ENCODE measurements around the gene LRP10.
"Not testable (repeated sequence)": the region's sequence is repeated elsewhere in the genome, so short reads cannot be mapped to it uniquely, and the experiment has no call there.

Gene LRP10

GRCh38 chr14:22871224-22872032, at the start of gene LRP10:
TSS of gene LRP10 (plus strand) at chr14:22871740. CDS start at chr14:22872304, 564 bp downstream.
- H3K36me3 ChIP-seq, result peaks cover 32% of the 10 kb centered on the region
- H3K4me3 ChIP-seq, result peak within 1 kb of the TSS; percentile 90
- peaks cover 13% of the 10 kb centered on the region; the same call in 1 of the 2 replicates for H4K20me1 ChIP-seq
- TF ChIP-seq Cebpa-rat (IDR thresholded peaks at IDR 0.05), result no peak
- H3K27ac ChIP-seq, result peak within 1 kb of the TSS; percentile 90
- H3K4me2 ChIP-seq, result peak within 1 kb of the TSS; percentile 77
- H3K9me3 ChIP-seq, result no peaks in the 10 kb centered on the region
- peaks cover 35% of the 10 kb centered on the region for H3K4me1 ChIP-seq
- H3K27me3 ChIP-seq, result no peaks in the 10 kb centered on the region
- H3K9ac ChIP-seq, result peak within 1 kb of the TSS; percentile 89

- no peaks in the 10 kb centered on the region for H3K27me3 ChIP-seq
- no peaks in the 10 kb centered on the region for H4K20me1 ChIP-seq
- H3K4me1 ChIP-seq, result peaks cover 77% of the 10 kb centered on the region
- 0 out of 2 replicates have a peak overlapping the region, but pooled peaks have one; percentile 9 for H3K4me3 ChIP-seq
- H3K9ac ChIP-seq, result no peak overlapping the region; the same call in 1 of the 2 replicates
- H3K36me3 ChIP-seq, result no peaks in the 10 kb centered on the region
- H3K27ac ChIP-seq, result peak overlapping the region; percentile 65
- peak overlapping the region; percentile 81 for H3K4me2 ChIP-seq
- H3K9me3 ChIP-seq, result no peaks in the 10 kb centered on the region
- TF ChIP-seq Cebpa-rat (IDR thresholded peaks at IDR 0.05), result no peak
Observed at GRCh38 chr14:22822016-22822570, 49.4 kb upstream of the LRP10 start.

GRCh38 chr14:22822571-22823098, 48.9 kb upstream of the LRP10 start:
- Histone ChIP-seq H3K27me3 (no peaks in the 10 kb centered on the region), H3K36me3 (no peaks in the 10 kb centered on the region), H3K9ac (peak overlapping the region; percentile 59), H4K20me1 (no peaks in the 10 kb centered on the region), H3K4me2 (peak overlapping the region; percentile 81), H3K4me3 (peak overlapping the region; percentile 58), H3K27ac (peak overlapping the region; percentile 65), H3K4me1 (peaks cover 77% of the 10 kb centered on the region), H3K9me3 (no peaks in the 10 kb centered on the region)
- TF ChIP-seq Cebpa-rat (IDR thresholded peaks at IDR 0.05), result no peak

GRCh38 chr14:22824711-22825359, 46.7 kb upstream of the LRP10 start:
- peaks cover 64% of the 10 kb centered on the region for H3K4me1 ChIP-seq
- no peaks in the 10 kb centered on the region for H3K36me3 ChIP-seq
- H3K9me3 ChIP-seq, result no peaks in the 10 kb centered on the region
- H4K20me1 ChIP-seq, result no peaks in the 10 kb centered on the region
- peak overlapping the region; percentile 78 for H3K27ac ChIP-seq
- H3K27me3 ChIP-seq, result no peaks in the 10 kb centered on the region
- TF ChIP-seq Cebpa-rat (IDR thresholded peaks at IDR 0.05), result no peak
- peak overlapping the region; percentile 68; the same call in 1 of the 2 replicates for H3K9ac ChIP-seq
- H3K4me3 ChIP-seq, result no peak overlapping the region
- peak overlapping the region; percentile 81 for H3K4me2 ChIP-seq

DNA sequence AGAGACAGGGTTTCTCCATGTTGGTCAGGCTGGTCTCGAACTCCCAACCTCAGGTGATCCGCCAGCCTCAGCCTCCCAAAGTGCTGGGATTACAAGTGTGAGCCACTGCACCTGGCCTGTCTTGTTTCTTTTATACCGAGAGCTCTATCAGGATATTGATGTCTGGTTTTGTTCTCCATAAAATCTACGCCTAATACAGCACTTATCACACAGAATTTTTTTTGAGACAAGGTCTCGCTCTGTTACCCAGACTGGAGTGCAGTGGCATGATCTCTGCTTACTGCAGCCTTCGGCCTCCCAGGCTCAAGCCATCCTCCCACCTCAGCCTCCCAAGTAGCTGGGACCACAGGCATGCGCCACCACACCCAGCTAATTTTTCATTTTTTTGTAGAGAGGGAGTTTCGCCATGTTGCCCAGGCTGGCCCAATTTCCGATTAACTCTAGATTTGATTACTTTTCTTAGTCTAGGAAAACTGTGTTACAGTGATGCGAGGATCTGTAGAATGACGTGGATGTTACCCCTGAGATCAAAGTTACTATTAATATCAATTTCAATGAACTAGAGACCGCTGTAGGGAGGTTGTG, 42.4 kb upstream of the LRP10 start:
- H3K9me3 ChIP-seq, result not testable (repeated sequence)
- Histone ChIP-seq H3K4me2 (peak overlapping the region; percentile 83), H3K9ac (peak overlapping the region; percentile 91)

GRCh38 chr14:22829661-22830442, 41.7 kb upstream of the LRP10 start, which contains the start of gene MRPL52:
TSS of gene MRPL52 (plus strand) at chr14:22829887. CDS start at chr14:22829913, 26 bp downstream.
- Histone ChIP-seq H3K4me2 (peak within 1 kb of the TSS; percentile 83), H3K9ac (peak within 1 kb of the TSS; percentile 91), H4K20me1 (peaks cover 6% of the 10 kb centered on the region; the same call in 1 of the 2 replicates), H3K27me3 (peaks cover 8% of the 10 kb centered on the region), H3K27ac (peak within 1 kb of the TSS; percentile 90), H3K4me3 (peak within 1 kb of the TSS; percentile 91), H3K4me1 (peaks cover 31% of the 10 kb centered on the region), H3K9me3 (no peaks in the 10 kb centered on the region), H3K36me3 (peaks cover 39% of the 10 kb centered on the region)
- no peak for TF ChIP-seq Cebpa-rat (IDR thresholded peaks at IDR 0.05)

More for the DNA sequence above, 42.4 kb upstream of the LRP10 start:
- Histone ChIP-seq H3K4me1 (peaks cover 38% of the 10 kb centered on the region), H3K27ac (peak overlapping the region; percentile 90), H3K36me3 (peaks cover 32% of the 10 kb centered on the region), H3K4me3 (peak overlapping the region; percentile 91)
- not testable (repeated sequence) for H3K27me3 ChIP-seq, H4K20me1 ChIP-seq

DNA sequence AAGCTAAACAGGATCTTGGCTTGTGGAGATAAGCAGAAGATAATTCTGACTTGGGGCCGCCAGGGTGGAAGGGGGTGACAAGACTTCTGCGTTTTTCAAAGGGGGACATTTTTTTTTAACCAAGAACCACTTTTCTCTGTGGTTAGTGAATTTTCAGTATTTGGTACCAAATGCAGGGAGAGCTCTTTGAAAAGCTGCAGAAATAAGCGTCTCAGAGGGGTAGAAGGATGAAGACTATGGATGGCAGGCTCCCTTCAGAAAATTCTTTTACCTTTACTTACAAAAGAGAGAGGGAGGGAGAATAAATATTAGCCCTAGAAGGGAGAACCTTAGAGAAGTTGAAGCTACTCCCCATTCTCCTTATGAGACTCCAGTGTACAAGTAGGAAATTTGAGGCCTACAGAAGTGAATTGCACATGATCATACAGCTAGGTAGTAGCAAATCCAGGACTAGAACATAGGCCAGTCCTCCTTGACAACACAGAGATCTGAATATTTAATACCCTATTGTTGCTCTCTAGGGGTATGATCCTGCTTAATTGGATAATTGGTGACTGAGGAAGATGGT, 41.0 kb upstream of the LRP10 start:
- H3K27ac ChIP-seq, result peak overlapping the region; percentile 90
- peak overlapping the region; percentile 91 for H3K9ac ChIP-seq
- peak overlapping the region; percentile 91 for H3K4me3 ChIP-seq
- TF ChIP-seq Cebpa-rat (IDR thresholded peaks at IDR 0.05), result no peak
- H4K20me1 ChIP-seq, result peaks cover 13% of the 10 kb centered on the region; the same call in 1 of the 2 replicates
- H3K4me2 ChIP-seq, result peak overlapping the region; percentile 83
- peaks cover 15% of the 10 kb centered on the region for H3K27me3 ChIP-seq
- H3K9me3 ChIP-seq, result no peaks in the 10 kb centered on the region
- peaks cover 46% of the 10 kb centered on the region for H3K36me3 ChIP-seq
- peaks cover 24% of the 10 kb centered on the region for H3K4me1 ChIP-seq

DNA sequence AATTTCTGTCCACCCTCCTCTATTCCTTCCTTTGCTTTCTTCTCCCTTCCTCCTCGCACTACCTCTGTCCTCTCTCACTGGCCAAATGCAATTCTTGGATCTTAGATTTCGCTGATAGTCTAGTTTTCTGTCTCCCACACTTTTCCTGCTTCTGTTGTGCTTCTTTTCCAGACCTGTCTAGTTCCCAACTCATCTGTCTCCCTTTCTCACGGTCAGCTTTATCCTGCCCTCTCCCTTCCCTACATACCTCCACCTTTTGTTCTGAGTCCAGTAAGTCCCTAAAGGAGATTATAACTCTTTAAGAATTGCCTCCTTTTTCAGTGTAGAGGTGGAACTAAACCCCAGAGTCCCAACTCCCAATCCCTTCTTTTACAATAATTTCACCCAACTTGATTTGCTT, 36.0 kb upstream of the LRP10 start:
- no peaks in the 10 kb centered on the region for H3K9me3 ChIP-seq
- no peak for TF ChIP-seq Cebpa-rat (IDR thresholded peaks at IDR 0.05)
- no peak overlapping the region for H3K4me3 ChIP-seq
- no peak overlapping the region for H3K9ac ChIP-seq
- peaks cover 46% of the 10 kb centered on the region for H3K4me1 ChIP-seq
- H3K4me2 ChIP-seq, result no peak overlapping the region
- peaks cover 50% of the 10 kb centered on the region for H3K36me3 ChIP-seq
- peaks cover 33% of the 10 kb centered on the region for H4K20me1 ChIP-seq
- H3K27ac ChIP-seq, result no peak overlapping the region
- H3K27me3 ChIP-seq, result peaks cover 57% of the 10 kb centered on the region
